ENCODE data around the gene VSIG10L2.

Gene VSIG10L2

GRCh38 chr11:125947419-125948277, 1.8 kb downstream of the VSIG10L2 start:
- no peak for DNase-seq (ENCODE audit: low spot score)

GRCh38 chr11:125948278-125949051, 2.6 kb downstream of the VSIG10L2 start:
- DNase-seq (ENCODE audit: low spot score) = no peak

DNA sequence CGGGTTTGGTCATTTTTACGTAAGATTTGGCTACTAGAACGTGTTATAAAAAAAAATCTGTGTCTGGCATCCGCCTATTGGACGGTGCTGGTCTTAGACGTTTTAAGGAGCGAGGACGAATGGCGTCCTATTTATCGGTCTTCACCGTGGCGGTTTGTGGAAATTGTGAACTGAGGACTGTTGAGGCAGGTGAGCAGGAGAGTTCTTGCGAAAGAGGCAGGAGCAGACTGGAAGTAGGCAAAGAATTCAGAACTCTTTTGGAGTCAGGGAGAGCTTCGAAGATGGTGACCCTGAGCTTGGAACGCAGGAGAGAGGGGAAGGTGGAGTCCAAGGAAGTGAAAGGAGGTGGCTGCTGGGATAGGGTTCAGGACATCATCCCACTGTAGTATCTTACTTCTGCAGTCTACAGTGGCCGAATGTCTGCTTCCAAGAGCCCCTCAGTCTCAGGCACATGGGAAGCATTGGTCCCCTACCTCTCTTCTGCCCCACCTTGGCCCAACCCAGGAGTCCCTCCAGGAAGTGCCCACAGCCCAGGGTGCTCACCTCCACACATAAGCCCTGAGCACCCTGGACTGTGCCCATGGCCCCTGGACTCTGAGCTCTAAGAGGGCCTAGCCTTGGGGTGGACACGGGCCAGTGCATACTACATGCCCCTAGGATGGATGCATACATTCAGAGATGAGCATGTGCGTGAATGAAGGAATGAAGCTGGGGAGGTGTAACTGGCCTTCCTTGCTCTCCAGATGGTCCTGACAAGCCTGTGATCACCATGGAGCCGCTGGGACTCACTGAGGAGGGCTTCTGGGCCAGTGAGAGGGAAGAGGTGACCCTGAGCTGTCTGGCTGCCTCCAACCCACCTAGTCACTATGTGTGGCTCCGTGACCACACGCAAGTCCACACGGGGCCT, 3.7 kb downstream of the VSIG10L2 start:
- DNase-seq (ENCODE audit: low spot score) = no peak

- DNase-seq (ENCODE audit: low spot score) = no peak
These were observed 4.3 kb downstream of the VSIG10L2 start for GRCh38 chr11:125950178-125950490.

- DNase-seq (ENCODE audit: low spot score) = no peak
These were observed 5.1 kb downstream of the VSIG10L2 start for GRCh38 chr11:125950696-125951651.

DNA sequence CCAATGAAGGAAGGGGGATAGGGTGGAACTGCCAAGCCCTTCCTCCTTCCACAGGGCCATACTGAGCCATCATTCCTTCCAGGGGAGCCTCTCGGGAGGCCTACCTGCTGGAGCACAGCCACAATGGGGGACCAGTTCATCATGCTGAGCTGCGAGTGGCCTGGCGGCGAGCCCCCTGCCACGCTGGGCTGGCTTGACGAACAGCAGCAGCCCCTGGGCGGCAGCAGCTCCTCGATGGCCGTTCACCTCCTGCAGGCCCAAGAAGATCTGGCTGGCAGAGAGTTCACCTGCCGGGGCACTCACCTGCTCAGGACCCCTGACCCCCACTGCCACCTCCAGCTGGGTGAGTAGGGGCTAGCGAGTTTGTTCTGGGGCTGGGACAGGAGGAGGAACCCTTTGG, 5.9 kb downstream of the VSIG10L2 start:
- DNase-seq (ENCODE audit: low spot score) = peak; percentile 11

DNA sequence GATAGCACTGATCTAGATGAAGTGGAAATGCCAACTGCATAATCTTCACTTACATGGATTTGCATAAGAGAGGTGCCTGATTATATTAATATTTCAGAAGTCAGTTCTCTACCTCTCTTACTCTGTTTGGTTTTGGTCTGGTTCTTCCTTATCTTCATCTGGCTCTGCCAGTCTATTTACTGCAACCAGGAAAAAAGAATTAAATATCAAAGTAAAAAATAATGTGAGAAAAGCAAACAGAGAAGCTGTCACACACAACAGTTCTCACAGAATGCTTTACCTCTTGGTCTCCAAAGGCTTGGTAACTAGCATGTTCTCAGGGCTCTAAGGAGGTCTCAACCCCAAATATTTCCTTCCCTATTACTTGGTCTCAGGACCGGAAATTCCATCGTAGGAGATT, 6.7 kb downstream of the VSIG10L2 start:
- DNase-seq (ENCODE audit: low spot score) = no peak

- DNase-seq (ENCODE audit: low spot score) = no peak
These were observed 7.1 kb downstream of the VSIG10L2 start for GRCh38 chr11:125952973-125953372.

- no peak for DNase-seq (ENCODE audit: low spot score)
These were observed 7.6 kb downstream of the VSIG10L2 start for GRCh38 chr11:125953401-125953935.

- no peak for DNase-seq (ENCODE audit: low spot score)
These were observed 8.5 kb downstream of the VSIG10L2 start for GRCh38 chr11:125954123-125954944.

- DNase-seq (ENCODE audit: low spot score) = no peak
These were observed 9.2 kb downstream of the VSIG10L2 start for GRCh38 chr11:125954945-125955640.

- no peak for DNase-seq (ENCODE audit: low spot score)
These were observed 10.0 kb downstream of the VSIG10L2 start for GRCh38 chr11:125955856-125956255.

- DNase-seq (ENCODE audit: low spot score) = no peak
These were observed 10.7 kb downstream of the VSIG10L2 start for GRCh38 chr11:125956391-125957134.

GRCh38 chr11:125957618-125958332, 11.9 kb downstream of the VSIG10L2 start:
- no peak for DNase-seq (ENCODE audit: low spot score)

DNA sequence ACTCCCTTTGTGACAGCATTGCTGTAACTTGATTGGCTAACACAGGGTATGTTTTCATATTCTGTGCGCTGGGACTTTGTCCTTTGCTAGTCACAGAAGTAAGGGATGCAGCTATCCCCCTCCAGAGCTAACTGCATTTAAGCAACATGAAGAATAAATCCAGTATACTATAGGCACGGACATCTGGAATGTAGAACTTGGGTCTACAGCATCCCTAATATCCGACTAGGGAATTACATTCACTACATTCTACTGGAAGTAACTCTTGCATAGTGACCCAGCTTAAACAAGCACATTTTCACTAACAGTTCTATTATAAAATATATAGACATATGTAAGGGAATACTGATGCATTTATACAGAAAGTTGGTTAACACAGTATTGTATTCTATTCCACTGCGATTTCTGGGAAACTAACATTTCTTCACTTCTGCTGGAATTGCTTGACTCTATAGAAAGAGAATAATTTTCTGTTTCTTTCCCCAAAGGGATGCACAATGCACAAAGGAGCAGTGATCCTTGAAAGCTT, 13.1 kb downstream of the VSIG10L2 start:
- DNase-seq (ENCODE audit: low spot score) = no peak

DNA sequence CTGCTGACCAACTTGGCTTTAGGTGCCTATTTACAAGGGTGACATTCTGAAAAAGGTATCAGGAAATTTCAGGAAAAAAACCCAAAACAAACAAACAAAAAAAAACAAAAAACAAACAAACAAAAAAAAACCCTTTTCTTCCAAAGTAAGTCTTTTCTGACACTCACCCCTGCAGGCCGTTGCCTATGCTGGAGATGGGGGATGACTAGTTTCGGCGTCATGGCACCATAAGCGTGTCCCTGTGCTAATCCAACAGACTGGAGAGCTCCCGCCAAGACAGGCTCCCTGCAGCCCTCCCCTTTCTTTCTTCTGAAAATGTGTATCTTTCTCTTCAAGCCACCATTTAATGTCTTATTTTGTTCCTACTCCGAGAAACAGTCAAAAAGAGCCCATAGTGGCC, 13.7 kb downstream of the VSIG10L2 start:
- no peak for DNase-seq (ENCODE audit: low spot score)

DNA sequence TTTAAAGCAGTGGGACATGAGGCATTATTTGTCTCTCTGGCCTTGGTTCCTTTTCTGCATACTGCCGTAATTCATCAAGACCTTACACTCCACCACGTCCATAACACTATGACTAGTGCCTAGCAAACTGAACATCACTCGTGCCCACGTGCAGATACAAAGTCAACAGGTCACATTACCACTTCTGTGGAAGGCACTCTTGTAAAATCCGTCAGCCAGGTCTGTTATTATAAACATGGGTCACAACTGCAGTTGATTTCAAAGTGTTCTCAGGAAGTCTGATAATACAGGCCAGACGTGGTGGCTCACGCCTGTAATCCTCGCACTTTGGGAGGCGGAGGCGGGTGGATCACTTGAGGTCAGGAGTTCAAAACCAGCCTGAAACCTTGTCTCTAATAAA, 14.1 kb downstream of the VSIG10L2 start:
- no peak for DNase-seq (ENCODE audit: low spot score)

Data from SK-N-DZ (cell line).